Measurements from ENCODE around the gene ZNF697.

GRCh38 chr1:119647734-119648619 is at the start of gene ZNF697:
- TF ChIP-seq, protein P1, sequence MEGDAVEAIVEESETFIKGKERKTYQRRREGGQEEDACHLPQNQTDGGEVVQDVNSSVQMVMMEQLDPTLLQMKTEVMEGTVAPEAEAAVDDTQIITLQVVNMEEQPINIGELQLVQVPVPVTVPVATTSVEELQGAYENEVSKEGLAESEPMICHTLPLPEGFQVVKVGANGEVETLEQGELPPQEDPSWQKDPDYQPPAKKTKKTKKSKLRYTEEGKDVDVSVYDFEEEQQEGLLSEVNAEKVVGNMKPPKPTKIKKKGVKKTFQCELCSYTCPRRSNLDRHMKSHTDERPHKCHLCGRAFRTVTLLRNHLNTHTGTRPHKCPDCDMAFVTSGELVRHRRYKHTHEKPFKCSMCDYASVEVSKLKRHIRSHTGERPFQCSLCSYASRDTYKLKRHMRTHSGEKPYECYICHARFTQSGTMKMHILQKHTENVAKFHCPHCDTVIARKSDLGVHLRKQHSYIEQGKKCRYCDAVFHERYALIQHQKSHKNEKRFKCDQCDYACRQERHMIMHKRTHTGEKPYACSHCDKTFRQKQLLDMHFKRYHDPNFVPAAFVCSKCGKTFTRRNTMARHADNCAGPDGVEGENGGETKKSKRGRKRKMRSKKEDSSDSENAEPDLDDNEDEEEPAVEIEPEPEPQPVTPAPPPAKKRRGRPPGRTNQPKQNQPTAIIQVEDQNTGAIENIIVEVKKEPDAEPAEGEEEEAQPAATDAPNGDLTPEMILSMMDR (IDR thresholded peaks at IDR 0.05; ENCODE audit: insufficient read depth, low read depth, low read length) = peak; percentile 24
- no peak for TF ChIP-seq EZH2 (IDR thresholded peaks at IDR 0.05; ENCODE audit: insufficient read depth, low read length)

All from astrocyte (in vitro differentiated cells and primary cell).